ENCODE data around the gene GRN. TPM values are rescaled to one million over a fixed set of nuclear protein-coding genes. Genes with fewer than 3 reads are reported as not detected.

Gene GRN
- total RNA-seq, 3 donors from 2014 or later, result 166 to 372 (median 252) TPM

- no peaks in the 10 kb centered on the region for H3K9me3 ChIP-seq
- H3K27ac ChIP-seq, result no peak overlapping the region
- DNase-seq (ENCODE audit: low spot score in 2 of 2), result no peak
- peaks cover 0 to 4% of the 10 kb centered on the region in 2 donors for H3K4me1 ChIP-seq
- no peaks in the 10 kb centered on the region for H3K36me3 ChIP-seq
- H3K27me3 ChIP-seq, result no peaks in the 10 kb centered on the region
- H3K4me3 ChIP-seq, result no peak overlapping the region
- TF ChIP-seq POLR2A (IDR thresholded peaks at IDR 0.05), result no peak
- TF ChIP-seq POLR2AphosphoS5 (IDR thresholded peaks at IDR 0.05), result no peak
- TF ChIP-seq CTCF (IDR thresholded peaks at IDR 0.05), result no peak
- intact Hi-C loops (cut with DNase I; ENCODE audit: low total_unique reads), result no loop called here
These were observed 13.0 kb downstream of the GRN start for GRCh38 chr17:44358066-44358465.

DNA sequence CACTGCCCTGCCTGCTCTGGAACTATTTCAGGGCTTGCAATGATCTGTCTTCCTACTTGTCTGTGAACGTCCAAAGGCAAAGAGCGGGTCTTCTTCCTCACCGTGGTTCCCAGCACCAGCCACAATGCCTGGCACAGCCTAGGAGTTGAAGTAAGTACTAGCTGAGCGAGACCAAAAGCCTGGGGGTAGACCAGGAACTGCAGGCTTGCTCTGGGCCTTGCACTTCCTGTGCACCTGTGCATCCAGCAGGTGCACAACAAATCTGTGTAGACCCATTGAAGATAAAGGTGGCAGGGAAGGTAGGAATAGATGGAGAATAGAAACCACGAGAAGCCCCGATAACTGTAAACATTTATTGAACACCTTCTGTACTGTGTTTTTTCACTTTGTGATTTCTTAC is 13.9 kb downstream of the GRN start:
- no peak for DNase-seq (ENCODE audit: low spot score in 2 of 2)
- Histone ChIP-seq H3K27ac (no peak overlapping the region), H3K9me3 (no peaks in the 10 kb centered on the region), H3K27me3 (no peaks in the 10 kb centered on the region), H3K4me1 (peaks cover 0 to 4% of the 10 kb centered on the region in 2 donors), H3K36me3 (no peaks in the 10 kb centered on the region), H3K4me3 (no peak overlapping the region)
- no peak for TF ChIP-seq POLR2A (IDR thresholded peaks at IDR 0.05)
- no peak for TF ChIP-seq POLR2AphosphoS5 (IDR thresholded peaks at IDR 0.05)
- TF ChIP-seq CTCF (IDR thresholded peaks at IDR 0.05), result no peak
- intact Hi-C loops (cut with DNase I; ENCODE audit: low total_unique reads), result no loop called here

DNA sequence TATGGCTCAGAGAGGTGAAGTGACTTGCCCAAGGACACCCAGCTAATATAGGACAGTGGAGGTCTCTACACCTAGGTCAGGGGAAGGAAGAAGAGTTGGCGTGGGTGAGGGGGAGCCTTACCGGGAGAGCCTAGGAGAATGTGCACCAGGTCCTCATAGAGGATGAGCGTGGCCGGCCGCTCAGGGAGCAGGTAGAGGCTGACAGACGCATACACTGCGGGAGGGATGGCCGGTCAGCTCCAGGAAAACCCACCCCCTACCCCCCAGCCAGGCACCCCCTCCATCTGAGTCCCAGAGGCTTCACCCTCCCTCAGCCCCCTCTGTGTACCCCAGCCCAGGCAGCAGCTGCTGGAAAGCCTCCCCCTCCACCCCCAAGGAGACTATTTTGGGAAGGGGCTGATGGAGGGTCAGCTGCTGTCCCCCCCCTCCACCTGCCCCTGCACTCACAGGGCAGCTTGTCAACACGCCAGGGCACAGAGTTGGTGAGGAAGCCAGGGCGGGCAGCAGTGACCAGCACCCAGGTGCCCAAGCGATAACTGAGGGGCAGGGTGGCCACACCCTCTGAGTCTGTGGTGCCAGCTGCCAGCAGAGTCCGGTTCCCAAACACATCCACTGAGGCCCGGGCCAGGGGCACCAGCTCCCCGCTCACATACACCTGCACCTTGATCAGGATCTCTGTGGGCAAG is 14.5 kb downstream of the GRN start:
- Histone ChIP-seq H3K27me3 (no peaks in the 10 kb centered on the region), H3K36me3 (no peaks in the 10 kb centered on the region), H3K4me3 (no peak overlapping the region), H3K9me3 (no peaks in the 10 kb centered on the region), H3K27ac (no peak overlapping the region), H3K4me1 (peaks cover 0 to 4% of the 10 kb centered on the region in 2 donors)
- intact Hi-C loops (cut with DNase I; ENCODE audit: low total_unique reads), result no loop called here
- no peak for DNase-seq (ENCODE audit: low spot score in 2 of 2)
- TF ChIP-seq POLR2A (IDR thresholded peaks at IDR 0.05), result no peak
- no peak for TF ChIP-seq CTCF (IDR thresholded peaks at IDR 0.05)
- TF ChIP-seq POLR2AphosphoS5 (IDR thresholded peaks at IDR 0.05), result no peak

DNA sequence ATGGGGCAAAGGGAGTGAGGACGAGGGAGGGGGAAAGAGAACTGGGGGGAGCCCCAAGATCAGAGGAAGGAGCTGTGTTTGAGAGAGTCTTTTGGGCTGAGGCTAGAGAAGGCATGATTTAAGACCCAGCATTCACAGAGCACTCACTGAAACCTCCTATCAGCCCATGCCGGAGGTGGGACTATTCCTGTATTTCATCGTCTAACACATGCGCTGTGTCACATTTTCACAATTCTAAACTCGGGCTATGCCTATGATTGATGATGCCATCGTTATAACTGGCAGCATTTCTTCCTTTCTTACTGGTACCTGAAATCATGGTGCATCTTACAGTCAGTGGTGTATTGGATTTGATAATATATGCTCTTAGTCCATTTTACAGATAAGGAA is 15.0 kb downstream of the GRN start:
- no peaks in the 10 kb centered on the region for H3K27me3 ChIP-seq
- H3K36me3 ChIP-seq, result no peaks in the 10 kb centered on the region
- DNase-seq (ENCODE audit: low spot score in 2 of 2), result no peak
- no peak overlapping the region for H3K27ac ChIP-seq
- no peaks in the 10 kb centered on the region for H3K9me3 ChIP-seq
- H3K4me3 ChIP-seq, result no peak overlapping the region
- TF ChIP-seq POLR2A (IDR thresholded peaks at IDR 0.05), result no peak
- no peak for TF ChIP-seq POLR2AphosphoS5 (IDR thresholded peaks at IDR 0.05)
- TF ChIP-seq CTCF (IDR thresholded peaks at IDR 0.05), result no peak
- intact Hi-C loops (cut with DNase I; ENCODE audit: low total_unique reads), result no loop called here
- peaks cover 0 to 4% of the 10 kb centered on the region in 2 donors for H3K4me1 ChIP-seq

GRCh38 chr17:44360826-44361225 is 15.7 kb downstream of the GRN start:
- intact Hi-C loops (cut with DNase I; ENCODE audit: low total_unique reads), result no loop called here
- Histone ChIP-seq H3K9me3 (no peaks in the 10 kb centered on the region), H3K4me1 (peaks cover 0 to 4% of the 10 kb centered on the region in 2 donors), H3K27me3 (no peaks in the 10 kb centered on the region), H3K4me3 (no peak overlapping the region), H3K36me3 (no peaks in the 10 kb centered on the region), H3K27ac (no peak overlapping the region)
- DNase-seq (ENCODE audit: low spot score in 2 of 2), result no peak
- TF ChIP-seq CTCF (IDR thresholded peaks at IDR 0.05) (no peak), POLR2AphosphoS5 (IDR thresholded peaks at IDR 0.05) (no peak), POLR2A (IDR thresholded peaks at IDR 0.05) (no peak)

All from breast epithelium (tissue), 4 donors.